ENCODE measurements around the gene PAK4. TPM values are rescaled to one million over a fixed set of nuclear protein-coding genes. Genes with fewer than 3 reads are reported as not detected.
"Not testable (repeated sequence)": the region's sequence is repeated elsewhere in the genome, so short reads cannot be mapped to it uniquely, and the experiment has no call there.

PAK4 gene
- total and polyA plus RNA-seq, 5 donors from 2014 or later, result 0.87 to 10.9 (median 1.8) TPM

GRCh38 chr19:39115105-39115847 lies 10.3 kb upstream of the PAK4 start:
- Mint-ChIP-seq H3K27ac (no peak overlapping the region), H3K4me3 (no peak overlapping the region), H3K9me3 (no peaks in the 10 kb centered on the region), H3K27me3 (peaks cover 16% of the 10 kb centered on the region), H3K4me1 (peaks cover 0 to 6% (median 5%) of the 10 kb centered on the region in 4 donors), H3K36me3 (no peaks in the 10 kb centered on the region)
- ATAC-seq (ENCODE audit: low read depth in 2 of 2) (no peak), DNase-seq (no peak)
- Histone ChIP-seq H3K4me1 (ENCODE audit: control insufficient read depth, insufficient read depth, low read length, poor library complexity, severe bottlenecking) (peaks cover 4% of the 10 kb centered on the region), H3K4me3 (ENCODE audit: low read depth, low read length) (no peak overlapping the region), H3K9me3 (ENCODE audit: control insufficient read depth in 2 of 2, low read length in 2 of 2) (no peaks in the 10 kb centered on the region), H3K36me3 (ENCODE audit: control insufficient read depth, insufficient read depth, low read length) (no peaks in the 10 kb centered on the region), H3K27me3 (ENCODE audit: control insufficient read depth, insufficient read depth, low read length) (no peaks in the 10 kb centered on the region), H3K27ac (ENCODE audit: insufficient read depth, low read length, poor library complexity, severe bottlenecking) (no peak overlapping the region)

DNA sequence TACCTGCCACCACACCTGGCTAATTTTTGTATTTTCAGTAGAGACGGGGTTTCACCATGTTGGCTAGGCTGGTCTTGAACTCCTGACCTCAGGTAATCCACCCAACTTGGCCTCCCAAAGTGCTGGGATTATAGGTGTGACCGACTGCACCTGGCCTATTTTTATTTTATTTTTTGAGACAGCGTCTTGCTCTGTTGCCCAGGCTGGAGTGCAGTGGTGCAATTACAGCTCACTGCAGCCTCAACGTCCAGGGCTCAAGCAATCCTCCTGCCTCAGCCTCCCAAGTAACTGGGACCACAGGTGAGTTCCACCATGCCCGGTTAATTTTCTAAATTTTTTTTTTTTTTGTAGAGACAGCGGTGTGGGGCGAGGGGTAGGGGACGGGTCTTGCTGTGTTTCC lies 8.6 kb upstream of the PAK4 start:
- H3K27ac ChIP-seq (ENCODE audit: insufficient read depth, low read length, poor library complexity, severe bottlenecking); H3K4me1 ChIP-seq (ENCODE audit: control insufficient read depth, insufficient read depth, low read length, poor library complexity, severe bottlenecking); H3K9me3 ChIP-seq (ENCODE audit: control insufficient read depth in 2 of 2, low read length in 2 of 2); H3K27ac Mint-ChIP-seq; H3K9me3 Mint-ChIP-seq; DNase-seq; H3K27me3 ChIP-seq (ENCODE audit: control insufficient read depth, insufficient read depth, low read length); H3K27me3 Mint-ChIP-seq; H3K36me3 ChIP-seq (ENCODE audit: control insufficient read depth, insufficient read depth, low read length); ATAC-seq (ENCODE audit: low read depth in 2 of 2); H3K36me3 Mint-ChIP-seq; H3K4me1 Mint-ChIP-seq; H3K4me3 ChIP-seq (ENCODE audit: low read depth, low read length): not testable (repeated sequence)
- H3K4me3 Mint-ChIP-seq, result peak overlapping the region in 1 of 4 donors; percentile 52

DNA sequence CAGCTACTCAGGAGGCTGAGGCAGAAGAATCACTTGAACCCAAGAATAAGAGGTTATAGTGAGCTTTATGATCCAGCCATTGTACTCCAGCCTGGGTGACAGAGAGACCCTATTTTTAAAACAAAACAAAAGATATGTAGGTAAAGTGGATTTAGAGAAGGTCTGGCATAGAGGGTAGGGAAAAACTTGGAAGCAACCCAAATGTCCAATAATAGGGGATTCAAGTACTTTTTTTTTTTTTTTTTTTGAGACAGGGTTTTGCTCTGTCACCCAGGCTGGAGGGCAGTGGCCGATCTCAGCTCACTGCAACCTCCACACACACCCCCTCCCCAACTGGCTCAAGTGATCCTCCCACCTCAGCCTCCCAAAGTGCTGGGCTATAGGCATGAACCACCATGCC lies 5.8 kb upstream of the PAK4 start:
- no peaks in the 10 kb centered on the region for H3K36me3 Mint-ChIP-seq
- no peaks in the 10 kb centered on the region for H3K9me3 ChIP-seq (ENCODE audit: control insufficient read depth in 2 of 2, low read length in 2 of 2)
- H3K27ac Mint-ChIP-seq, result no peak overlapping the region
- H3K27ac ChIP-seq (ENCODE audit: insufficient read depth, low read length, poor library complexity, severe bottlenecking), result no peak overlapping the region
- H3K27me3 Mint-ChIP-seq, result peaks cover 14% of the 10 kb centered on the region
- ATAC-seq (ENCODE audit: low read depth in 2 of 2) (no peak), DNase-seq (no peak)
- H3K4me1 Mint-ChIP-seq, result peaks cover 0 to 15% (median 7%) of the 10 kb centered on the region in 4 donors
- H3K4me3 Mint-ChIP-seq, result no peak overlapping the region
- no peaks in the 10 kb centered on the region for H3K36me3 ChIP-seq (ENCODE audit: control insufficient read depth, insufficient read depth, low read length)
- H3K27me3 ChIP-seq (ENCODE audit: control insufficient read depth, insufficient read depth, low read length), result no peaks in the 10 kb centered on the region
- no peaks in the 10 kb centered on the region for H3K9me3 Mint-ChIP-seq
- H3K4me1 ChIP-seq (ENCODE audit: control insufficient read depth, insufficient read depth, low read length, poor library complexity, severe bottlenecking), result peaks cover 6% of the 10 kb centered on the region
- no peak overlapping the region for H3K4me3 ChIP-seq (ENCODE audit: low read depth, low read length)

DNA sequence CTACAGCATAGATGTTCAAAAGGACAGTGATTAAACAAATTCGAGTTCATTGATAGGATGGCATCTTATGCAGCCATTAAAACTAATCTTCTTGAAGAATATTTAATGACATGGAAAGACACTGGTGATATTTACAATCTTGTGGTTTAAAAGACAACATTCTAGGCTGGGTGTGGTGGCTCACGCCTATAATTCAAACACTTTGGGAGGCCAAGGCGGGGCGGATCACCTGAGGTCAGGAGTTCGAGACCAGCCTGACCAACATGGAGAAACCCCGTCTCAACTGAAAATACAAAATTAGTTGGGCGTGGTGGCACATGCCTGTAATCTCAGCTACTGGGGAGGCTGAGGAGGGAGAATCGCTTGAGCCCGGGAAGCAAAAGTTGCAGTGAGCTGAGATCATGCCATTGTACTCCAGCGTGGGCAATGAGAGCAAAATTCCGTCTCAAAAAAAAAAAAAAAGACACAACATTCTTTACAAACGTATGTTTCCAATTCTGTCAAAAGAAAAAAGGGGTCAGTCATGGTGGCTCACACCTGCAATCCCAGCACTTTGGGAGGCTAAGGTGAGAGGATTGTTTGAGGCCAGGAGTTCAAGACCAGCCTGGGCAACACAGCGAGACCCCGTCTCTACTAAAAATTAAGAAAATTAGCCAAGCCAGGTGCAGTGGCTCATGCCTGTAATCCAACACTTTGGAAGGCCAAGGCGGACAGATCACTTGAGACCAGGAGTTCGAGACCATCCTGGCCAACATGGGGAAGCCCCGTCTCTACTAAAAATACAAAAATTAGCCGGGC lies 2.5 kb upstream of the PAK4 start:
- Histone ChIP-seq H3K27ac (ENCODE audit: insufficient read depth, low read length, poor library complexity, severe bottlenecking) (no peak overlapping the region), H3K9me3 (ENCODE audit: control insufficient read depth in 2 of 2, low read length in 2 of 2) (no peaks in the 10 kb centered on the region), H3K36me3 (ENCODE audit: control insufficient read depth, insufficient read depth, low read length) (no peaks in the 10 kb centered on the region), H3K4me3 (ENCODE audit: low read depth, low read length) (no peak overlapping the region), H3K4me1 (ENCODE audit: control insufficient read depth, insufficient read depth, low read length, poor library complexity, severe bottlenecking) (peaks cover 23% of the 10 kb centered on the region), H3K27me3 (ENCODE audit: control insufficient read depth, insufficient read depth, low read length) (no peaks in the 10 kb centered on the region)
- H3K4me3 Mint-ChIP-seq, result peak overlapping the region in 2 of 4 donors; percentile 70 to 80
- H3K27me3 Mint-ChIP-seq, result peaks cover 19% of the 10 kb centered on the region
- peaks cover 12 to 41% (median 25%) of the 10 kb centered on the region in 4 donors for H3K4me1 Mint-ChIP-seq
- H3K36me3 Mint-ChIP-seq, result no peaks in the 10 kb centered on the region
- ATAC-seq (ENCODE audit: low read depth in 2 of 2), result no peak
- peak overlapping the region in 2 of 3 donors; percentile 38 to 41 for H3K27ac Mint-ChIP-seq
- H3K9me3 Mint-ChIP-seq, result no peaks in the 10 kb centered on the region
- no peak for DNase-seq

DNA sequence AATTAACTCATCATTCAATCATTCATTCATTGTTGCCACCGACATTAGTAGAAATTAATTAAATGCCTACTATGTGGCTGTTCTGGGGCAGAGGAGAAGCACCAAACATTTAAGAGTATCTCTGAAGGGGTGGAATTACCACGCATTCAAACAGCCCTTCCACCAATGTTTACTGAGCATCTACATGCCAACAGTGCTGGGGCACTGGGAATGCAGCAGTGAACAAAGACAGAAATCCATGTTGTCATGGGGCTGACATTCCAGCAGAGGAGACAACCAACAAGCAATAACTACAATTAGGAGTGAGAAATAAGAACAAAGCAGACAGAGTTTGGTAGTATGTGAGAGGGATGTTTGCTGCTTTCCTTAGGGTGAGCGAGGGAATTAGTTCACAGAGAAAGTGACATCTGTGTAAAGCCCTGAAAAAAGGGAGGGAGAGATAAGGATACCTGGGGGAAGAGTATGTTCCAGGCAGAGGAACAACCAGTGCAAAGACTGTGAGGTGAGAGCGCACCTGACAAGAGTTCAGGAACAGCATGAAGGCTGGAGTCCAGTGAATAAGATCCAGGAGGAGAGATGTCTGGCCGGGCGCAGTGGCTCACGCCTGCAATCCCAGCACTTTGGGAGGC lies 1.3 kb upstream of the PAK4 start:
- peak overlapping the region in 2 of 3 donors; percentile 2 to 93 for H3K27ac Mint-ChIP-seq
- peak overlapping the region; percentile 68 to 92 (median 80) for H3K4me3 Mint-ChIP-seq
- peaks cover 12 to 45% (median 30%) of the 10 kb centered on the region in 4 donors for H3K4me1 Mint-ChIP-seq
- Histone ChIP-seq H3K27ac (ENCODE audit: insufficient read depth, low read length, poor library complexity, severe bottlenecking) (no peak overlapping the region), H3K4me3 (ENCODE audit: low read depth, low read length) (no peak overlapping the region), H3K36me3 (ENCODE audit: control insufficient read depth, insufficient read depth, low read length) (no peaks in the 10 kb centered on the region), H3K4me1 (ENCODE audit: control insufficient read depth, insufficient read depth, low read length, poor library complexity, severe bottlenecking) (peaks cover 23% of the 10 kb centered on the region), H3K27me3 (ENCODE audit: control insufficient read depth, insufficient read depth, low read length) (no peaks in the 10 kb centered on the region), H3K9me3 (ENCODE audit: control insufficient read depth in 2 of 2, low read length in 2 of 2) (no peaks in the 10 kb centered on the region)
- H3K9me3 Mint-ChIP-seq, result no peaks in the 10 kb centered on the region
- no peaks in the 10 kb centered on the region for H3K36me3 Mint-ChIP-seq
- ATAC-seq (ENCODE audit: low read depth in 2 of 2) (no peak), DNase-seq (no peak)
- H3K27me3 Mint-ChIP-seq, result peaks cover 19% of the 10 kb centered on the region

GRCh38 chr19:39125199-39125553 lies 410 bp upstream of the PAK4 start:
- H3K9me3 Mint-ChIP-seq, result no peaks in the 10 kb centered on the region
- peak overlapping the region; percentile 93 to 99 (median 98) for H3K4me3 Mint-ChIP-seq
- H3K4me3 ChIP-seq (ENCODE audit: low read depth, low read length), result peak overlapping the region; percentile 92
- H3K27ac ChIP-seq (ENCODE audit: insufficient read depth, low read length, poor library complexity, severe bottlenecking), result peak overlapping the region; percentile 92
- peaks cover 12 to 48% (median 32%) of the 10 kb centered on the region in 4 donors for H3K4me1 Mint-ChIP-seq
- H3K27me3 Mint-ChIP-seq, result peaks cover 17% of the 10 kb centered on the region
- H3K36me3 ChIP-seq (ENCODE audit: control insufficient read depth, insufficient read depth, low read length), result no peaks in the 10 kb centered on the region
- no peak for ATAC-seq (ENCODE audit: low read depth in 2 of 2)
- no peak for DNase-seq
- H3K27me3 ChIP-seq (ENCODE audit: control insufficient read depth, insufficient read depth, low read length), result no peaks in the 10 kb centered on the region
- H3K9me3 ChIP-seq (ENCODE audit: control insufficient read depth in 2 of 2, low read length in 2 of 2), result no peaks in the 10 kb centered on the region
- H3K36me3 Mint-ChIP-seq, result no peaks in the 10 kb centered on the region
- peaks cover 23% of the 10 kb centered on the region for H3K4me1 ChIP-seq (ENCODE audit: control insufficient read depth, insufficient read depth, low read length, poor library complexity, severe bottlenecking)
- H3K27ac Mint-ChIP-seq, result peak overlapping the region in 2 of 3 donors; percentile 98

DNA sequence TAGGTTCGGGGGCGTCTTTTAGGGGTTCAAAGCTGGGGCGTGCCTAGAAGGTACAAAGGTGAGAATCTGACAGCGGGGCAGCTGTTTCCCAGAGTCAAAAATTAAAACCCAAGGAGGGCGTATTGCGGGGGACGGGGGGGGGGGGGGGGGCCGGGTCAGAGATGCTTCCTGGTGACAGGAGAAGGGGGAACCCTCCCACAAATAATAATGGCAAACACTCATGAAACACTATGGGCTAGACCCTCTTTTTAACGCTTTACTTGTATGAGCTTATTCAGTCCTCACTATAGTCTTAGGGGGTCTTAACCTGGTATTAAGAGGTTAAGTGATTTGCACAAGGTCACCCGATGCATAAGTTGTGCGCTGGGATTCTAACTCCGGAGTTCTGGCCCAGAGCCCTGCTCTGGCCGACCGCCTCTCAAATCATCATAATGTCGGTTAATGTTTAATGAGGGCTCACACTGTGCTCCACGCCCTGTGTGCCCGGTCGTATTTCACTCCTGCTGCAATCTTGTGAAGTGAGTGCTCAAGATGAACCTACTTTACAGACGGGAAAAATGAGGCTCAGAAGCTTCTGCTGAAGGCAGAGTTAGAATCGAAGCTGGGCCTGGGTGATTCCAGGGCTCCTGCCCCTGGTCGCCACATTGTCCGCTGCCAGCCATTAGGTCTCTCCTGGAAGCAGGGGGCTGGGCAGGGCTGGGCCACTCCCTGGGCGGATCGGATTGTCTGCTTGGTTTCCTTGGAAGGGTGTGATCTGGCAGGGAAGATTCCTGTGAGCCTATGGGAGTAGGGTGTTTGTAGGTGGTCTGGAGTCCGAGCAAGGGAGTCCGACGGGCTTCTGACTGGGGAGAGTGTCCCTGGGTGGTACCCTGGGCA lies 964 bp downstream of the PAK4 start:
- Histone ChIP-seq H3K36me3 (ENCODE audit: control insufficient read depth, insufficient read depth, low read length) (no peaks in the 10 kb centered on the region), H3K9me3 (ENCODE audit: control insufficient read depth in 2 of 2, low read length in 2 of 2) (no peaks in the 10 kb centered on the region), H3K27me3 (ENCODE audit: control insufficient read depth, insufficient read depth, low read length) (no peaks in the 10 kb centered on the region), H3K4me1 (ENCODE audit: control insufficient read depth, insufficient read depth, low read length, poor library complexity, severe bottlenecking) (peaks cover 23% of the 10 kb centered on the region), H3K27ac (ENCODE audit: insufficient read depth, low read length, poor library complexity, severe bottlenecking) (peak overlapping the region; percentile 92), H3K4me3 (ENCODE audit: low read depth, low read length) (no peak overlapping the region)
- DNase-seq, result peak in 1 of 3 donors; percentile 15
- Mint-ChIP-seq H3K27me3 (peaks cover 16% of the 10 kb centered on the region), H3K9me3 (no peaks in the 10 kb centered on the region), H3K36me3 (no peaks in the 10 kb centered on the region), H3K4me3 (peak overlapping the region; percentile 93 to 99 (median 98)), H3K27ac (peak overlapping the region; percentile 95 to 98 (median 98)), H3K4me1 (peaks cover 12 to 55% (median 34%) of the 10 kb centered on the region in 4 donors)
- no peak for ATAC-seq (ENCODE audit: low read depth in 2 of 2)

Data from CD4-positive, CD25-positive, alpha-beta regulatory T cell (primary cell).